HepG2 (cell line): Measurements from ENCODE around the gene GLYAT. TPM values are rescaled to one million over a fixed set of nuclear protein-coding genes. Genes with fewer than 3 reads are reported as not detected.
A peak's percentile ranks its signal among the peaks of the same experiment; 100 is the strongest.

Source experiments
- BCLAF1 ChIP-seq: fragments of 450-650 bp; IDR thresholded peaks from 2 replicates; pipeline ENCODE4 v1.6.1; 2017; ENCODE audit warnings: mild to moderate bottlenecking
- ETV6 ChIP-seq: sonication (generic); formaldehyde crosslinking; conservative IDR thresholded peaks from 2 replicates; pipeline ENCODE4 v1.4.0; 2020; ENCODE audit warnings: missing genetic modification reagents
- GLI4 ChIP-seq: sonication (generic); formaldehyde crosslinking; IDR thresholded peaks from 2 replicates; pipeline ENCODE4 v1.5.1; 2020; ENCODE audit warnings: missing genetic modification reagents, mild to moderate bottlenecking, moderate library complexity, borderline replicate concordance
- HNRNPUL1 ChIP-seq: fragments of 200-400 bp; formaldehyde crosslinking; IDR thresholded peaks from 2 replicates; pipeline ENCODE4 v1.6.1; 2017; ENCODE audit warnings: low read depth, mild to moderate bottlenecking, low read length, moderate library complexity
- HOXA5 ChIP-seq: sonication (generic); formaldehyde crosslinking; IDR thresholded peaks from 2 replicates; pipeline ENCODE4 v1.4.0; 2020; ENCODE audit warnings: missing genetic modification reagents
- IRF2 ChIP-seq: IDR thresholded peaks from 2 replicates; pipeline ENCODE4 v1.6.1; 2018; ENCODE audit warnings: missing genetic modification reagents, missing compliant biosample characterization
- KDM2A ChIP-seq: sonication (generic); formaldehyde crosslinking; IDR thresholded peaks from 2 replicates; pipeline ENCODE4 v1.4.0; 2020; ENCODE audit warnings: low read depth, missing genetic modification reagents, borderline replicate concordance
- LCORL ChIP-seq, 2 experiments: fragments of 450-650 bp in 1 of 2; sonication (generic) in 1 of 2; formaldehyde crosslinking in 1 of 2; IDR thresholded peaks; 2 replicates each; pipeline versions ENCODE4 v1.5.0 to v1.6.1; 2017 to 2020; ENCODE audit warnings: antibody characterized with exemption in 1 of 2, missing genetic modification reagents in 1 of 2
- MTF2 ChIP-seq: sonication (generic); formaldehyde crosslinking; IDR thresholded peaks from 2 replicates; pipeline ENCODE4 v1.5.0; 2020; ENCODE audit warnings: missing genetic modification reagents, borderline replicate concordance
- NPAS2 ChIP-seq: sonication (generic); formaldehyde crosslinking; IDR thresholded peaks from 2 replicates; pipeline ENCODE4 v1.8.0; 2022; ENCODE audit warnings: mild to moderate bottlenecking, missing genetic modification reagents, borderline replicate concordance
- PHF21A ChIP-seq: sonication (generic); formaldehyde crosslinking; IDR thresholded peaks from 2 replicates; pipeline ENCODE4 v1.5.0; 2020; ENCODE audit warnings: mild to moderate bottlenecking, missing genetic modification reagents
- SIN3A ChIP-seq: IDR thresholded peaks from 2 replicates; pipeline ENCODE4 v1.6.1; 2011; ENCODE audit warnings: low read depth, mild to moderate bottlenecking, control low read depth, low read length, borderline replicate concordance
- SOX13 ChIP-seq, 3 experiments: fragments of 450-650 bp in 1 of 3; sonication (generic) in 1 of 3; formaldehyde crosslinking in 1 of 3; IDR thresholded peaks in 2 of 3; conservative IDR thresholded peaks in 1 of 3; 2 replicates each; pipeline versions ENCODE4 v1.5.0 to v1.6.1; 2016 to 2020; ENCODE audit warnings: antibody characterized with exemption in 1 of 3, mild to moderate bottlenecking in 1 of 3, missing compliant biosample characterization in 1 of 3, missing genetic modification reagents in 1 of 3, moderate library complexity in 1 of 3
- SP5 ChIP-seq: IDR thresholded peaks from 2 replicates; pipeline ENCODE4 v1.6.1; 2016; ENCODE audit warnings: low read depth, borderline replicate concordance
- SRSF1 ChIP-seq: fragments of 200-400 bp; formaldehyde crosslinking; optimal IDR thresholded peaks from 2 replicates; pipeline ENCODE3; 2017; ENCODE audit warnings: mild to moderate bottlenecking, low read depth, low read length, moderate library complexity
- TGIF2 ChIP-seq: IDR thresholded peaks from 2 replicates; pipeline ENCODE4 v1.6.1; 2016; ENCODE audit warnings: control low read depth, missing compliant biosample characterization
- YY1 ChIP-seq: IDR thresholded peaks from 2 replicates; pipeline ENCODE4 v1.6.1; 2011; ENCODE audit warnings: low read length, low read depth, moderate library complexity, mild to moderate bottlenecking; ENCODE audit not compliant: insufficient read depth, insufficient replicate concordance
- ZBTB7A ChIP-seq: sonication (generic); formaldehyde crosslinking; IDR thresholded peaks from 2 replicates; pipeline ENCODE4 v1.8.0; 2022; ENCODE audit warnings: mild to moderate bottlenecking, missing genetic modification reagents
- ZMYM4 ChIP-seq: sonication (generic); formaldehyde crosslinking; IDR thresholded peaks from 2 replicates; pipeline ENCODE4 v1.8.1; 2023; ENCODE audit warnings: mild to moderate bottlenecking, missing genetic modification reagents
- ZNF20 ChIP-seq: sonication (generic); formaldehyde crosslinking; IDR thresholded peaks from 2 replicates; pipeline ENCODE4 v1.4.0; 2020; ENCODE audit warnings: mild to moderate bottlenecking, moderate library complexity, missing genetic modification reagents
- ZNF337 ChIP-seq: sonication (generic); formaldehyde crosslinking; IDR thresholded peaks from 2 replicates; pipeline ENCODE4 v1.5.1; 2020; ENCODE audit warnings: missing genetic modification reagents, low read depth, mild to moderate bottlenecking, borderline replicate concordance
- ZNF441 ChIP-seq: sonication (generic); formaldehyde crosslinking; IDR thresholded peaks from 2 replicates; pipeline ENCODE4 v1.7.0; 2021; ENCODE audit warnings: missing genetic modification reagents, borderline replicate concordance
- ZNF549 ChIP-seq: sonication (generic); formaldehyde crosslinking; IDR thresholded peaks from 2 replicates; pipeline ENCODE4 v1.5.0; 2020; ENCODE audit warnings: missing genetic modification reagents
- ZNF691 ChIP-seq: sonication (generic); formaldehyde crosslinking; IDR thresholded peaks from 2 replicates; pipeline ENCODE4 v1.4.0; 2020; ENCODE audit warnings: missing genetic modification reagents, low read depth, mild to moderate bottlenecking, borderline replicate concordance
- polyA plus RNA-seq, 8 experiments: library from polyadenylated mRNA; depleted of rRNA in 3 of 8; stranded (reverse) in 7 of 8; unstranded in 1 of 8; fragments of >200 nt; fragmentation: Illumina TruSeq in 4 of 8; extraction: Trizol in 4 of 8; gene quantifications; 2 replicates each; pipeline versions ENCODE4 v1.2.1 to v1.2.3, GENCODE V29; 2011 to 2016; ENCODE audit warnings: low read depth in 4 of 8, missing spikeins in 1 of 8, mixed read lengths in 1 of 8; ENCODE audit not compliant: insufficient read depth in 1 of 8
- total RNA-seq, 5 experiments: library from RNA; depleted of rRNA; stranded (reverse); fragments of >200 nt; fragmentation: Illumina TruSeq; extraction: Trizol; gene quantifications; 2 replicates each; pipeline ENCODE4 v1.2.3, GENCODE V29; 2016; ENCODE audit warnings: low read depth in 1 of 5
- TF ChIP-seq, protein P1 (sequence below): IDR thresholded peaks from 2 replicates; pipeline ENCODE4 v1.6.1; 2016; ENCODE audit warnings: control low read depth

GLYAT gene
- total and polyA plus RNA-seq, 2 of the 13 experiments (the other 11 are each of a cell fraction or from before 2014, with no cell fraction given) = not detected

GRCh38 chr11:58675334-58676155 lies 56.2 kb downstream of the GLYAT start (continued):
- TF ChIP-seq ZNF337 (CRISPR knock-in tag) (no peak), SRSF1 (no peak), YY1 (no peak), KDM2A (CRISPR knock-in tag) (peak; percentile 53; the same call in 1 of the 2 replicates), NPAS2 (no peak), ETV6 (CRISPR knock-in tag) (no peak), TGIF2 (CRISPR knock-in tag) (0 out of 2 replicates have a peak, but pooled peaks have one; percentile 31), GLI4 (no peak), IRF2 (CRISPR knock-in tag) (no peak), ZBTB7A (CRISPR knock-in tag) (no peak), ZNF441 (CRISPR knock-in tag) (no peak), PHF21A (CRISPR knock-in tag) (no peak), LCORL (IDR thresholded peaks at IDR 0.05) (no peak), LCORL (CRISPR knock-in tag; IDR thresholded peaks at IDR 0.05) (peak; percentile 20; the same call in 1 of the 2 replicates), SOX13 (IDR thresholded peaks at IDR 0.05) (no peak), SOX13 (CRISPR knock-in tag; conservative IDR thresholded peaks at IDR 0.05 in 1 of 2, IDR thresholded peaks at IDR 0.05 in 1 of 2) (no peak), SIN3A (no peak), HOXA5 (CRISPR knock-in tag) (0 out of 2 replicates have a peak, but pooled peaks have one; percentile 30), ZNF549 (CRISPR knock-in tag) (no peak), ZNF20 (no peak), ZMYM4 (0 out of 2 replicates have a peak, but pooled peaks have one; percentile 14), SP5 (CRISPR knock-in tag) (no peak), ZNF691 (CRISPR knock-in tag) (peak; percentile 70; the same call in 1 of the 2 replicates), MTF2 (CRISPR knock-in tag) (peak; percentile 75; the same call in 1 of the 2 replicates), BCLAF1 (no peak), HNRNPUL1 (no peak)
- TF ChIP-seq, protein P1, sequence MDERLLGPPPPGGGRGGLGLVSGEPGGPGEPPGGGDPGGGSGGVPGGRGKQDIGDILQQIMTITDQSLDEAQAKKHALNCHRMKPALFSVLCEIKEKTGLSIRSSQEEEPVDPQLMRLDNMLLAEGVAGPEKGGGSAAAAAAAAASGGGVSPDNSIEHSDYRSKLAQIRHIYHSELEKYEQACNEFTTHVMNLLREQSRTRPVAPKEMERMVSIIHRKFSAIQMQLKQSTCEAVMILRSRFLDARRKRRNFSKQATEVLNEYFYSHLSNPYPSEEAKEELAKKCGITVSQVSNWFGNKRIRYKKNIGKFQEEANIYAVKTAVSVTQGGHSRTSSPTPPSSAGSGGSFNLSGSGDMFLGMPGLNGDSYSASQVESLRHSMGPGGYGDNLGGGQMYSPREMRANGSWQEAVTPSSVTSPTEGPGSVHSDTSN = no peak
